HG03342 (cell line): ENCODE results near the gene CX3CR1.
"Not testable (repeated sequence)": the region's sequence is repeated elsewhere in the genome, so short reads cannot be mapped to it uniquely, and the experiment has no call there.

ENCODE experiments used
- ATAC-seq: cut with Tn5 transposase; IDR thresholded peaks from one replicate; pipeline ENCODE4 v1.9.1; 2021; ENCODE audit warnings: mild to moderate bottlenecking, moderate library complexity; ENCODE audit not compliant: unreplicated experiment

CX3CR1 gene, protein sequence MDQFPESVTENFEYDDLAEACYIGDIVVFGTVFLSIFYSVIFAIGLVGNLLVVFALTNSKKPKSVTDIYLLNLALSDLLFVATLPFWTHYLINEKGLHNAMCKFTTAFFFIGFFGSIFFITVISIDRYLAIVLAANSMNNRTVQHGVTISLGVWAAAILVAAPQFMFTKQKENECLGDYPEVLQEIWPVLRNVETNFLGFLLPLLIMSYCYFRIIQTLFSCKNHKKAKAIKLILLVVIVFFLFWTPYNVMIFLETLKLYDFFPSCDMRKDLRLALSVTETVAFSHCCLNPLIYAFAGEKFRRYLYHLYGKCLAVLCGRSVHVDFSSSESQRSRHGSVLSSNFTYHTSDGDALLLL

DNA sequence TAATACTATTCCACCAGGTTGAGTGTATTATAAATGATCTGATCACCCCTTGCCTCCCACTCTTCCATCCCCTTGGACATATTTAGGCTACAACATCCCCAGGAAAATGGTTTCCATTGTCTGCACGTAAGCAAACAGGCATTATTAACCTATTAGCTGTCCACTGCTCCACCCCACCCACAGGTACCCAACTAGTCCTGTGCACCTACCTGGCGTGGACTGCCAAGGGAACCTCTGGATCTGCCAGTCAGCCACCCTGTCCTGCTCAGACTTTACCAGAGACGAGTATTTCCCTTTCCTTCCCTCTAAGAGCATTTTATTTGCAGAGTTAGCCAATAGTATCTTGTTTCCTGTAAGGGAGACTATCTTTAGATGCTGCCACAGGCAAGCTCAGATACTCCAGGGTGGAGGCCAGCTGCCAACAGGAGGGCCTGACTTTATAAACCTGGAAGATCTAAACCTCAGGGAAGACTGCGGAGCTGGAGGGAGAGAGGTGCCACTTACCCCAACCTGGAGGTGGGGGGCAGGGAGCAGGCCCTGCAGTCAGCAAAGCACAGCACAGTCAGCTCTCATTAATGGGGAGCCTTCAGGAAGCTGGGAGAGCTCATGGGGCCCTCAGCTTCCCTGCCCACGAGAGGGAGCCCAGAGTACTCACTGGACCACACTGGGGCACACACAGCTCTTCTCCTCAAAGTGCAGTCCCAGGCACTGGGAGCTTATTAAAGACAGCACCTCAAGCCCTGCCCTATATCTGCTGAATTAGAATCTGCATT, at the start of gene CX3CR1:
Gene CX3CR1, minus strand, starts transcription at position 292 of the 773 bp plus-strand sequence. CDS start 13,527 bp downstream, outside the sequence.
- no peak for ATAC-seq

DNA sequence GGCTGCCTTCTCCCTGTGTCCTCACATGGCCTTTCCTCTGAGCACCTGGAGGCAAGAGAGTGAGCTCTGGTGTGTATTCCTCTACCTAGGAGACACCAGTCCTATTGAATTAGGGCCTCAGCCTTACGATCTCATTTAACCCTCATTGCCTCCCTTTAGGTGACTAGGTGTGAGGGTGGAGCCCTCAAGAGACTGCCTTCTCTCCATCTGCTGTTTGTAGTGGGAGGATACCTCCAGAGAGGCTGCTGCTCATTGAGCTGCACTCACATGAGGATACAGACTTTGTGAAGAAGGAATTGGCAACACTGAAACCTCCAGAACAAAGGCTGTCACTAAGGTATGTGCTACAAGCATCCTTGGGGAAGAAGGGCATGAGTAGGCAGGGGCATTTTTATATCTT, 49.7 kb upstream of the CX3CR1 start, which contains the start of gene CCR8:
Gene CCR8, plus strand, starts transcription at position 217 of the 400 bp plus-strand sequence. CDS start 2,623 bp downstream, outside the sequence.
- ATAC-seq = no peak

DNA sequence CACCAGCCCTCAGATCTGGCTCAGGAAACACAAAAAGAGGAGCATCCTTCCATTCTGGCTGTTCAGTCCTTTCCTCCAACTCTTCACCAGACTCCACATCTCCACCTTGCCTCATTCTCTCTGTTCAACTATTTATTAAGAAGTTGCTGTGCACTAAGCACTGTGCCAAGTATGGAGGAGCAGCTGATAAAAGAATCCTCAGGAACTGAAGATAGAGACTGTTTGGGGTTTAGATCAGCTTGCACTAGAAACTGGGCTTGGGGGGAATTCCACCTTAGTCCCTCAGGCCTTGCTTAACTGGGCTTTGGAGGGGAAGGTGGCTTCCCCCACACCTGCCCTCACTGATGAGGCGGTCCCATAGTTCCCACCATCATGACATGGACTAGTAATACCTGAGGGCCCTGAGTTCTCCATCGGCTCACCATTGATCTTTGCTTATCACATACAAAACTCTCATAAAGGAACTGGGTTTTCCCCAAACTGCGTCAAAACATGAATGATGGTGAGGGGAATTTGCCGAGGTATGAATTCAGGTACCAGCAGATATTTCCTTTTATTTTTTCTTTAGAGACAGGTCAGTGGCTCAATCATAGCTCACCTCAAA, 48.0 kb upstream of the CX3CR1 start:
- ATAC-seq = peak; percentile 66

DNA sequence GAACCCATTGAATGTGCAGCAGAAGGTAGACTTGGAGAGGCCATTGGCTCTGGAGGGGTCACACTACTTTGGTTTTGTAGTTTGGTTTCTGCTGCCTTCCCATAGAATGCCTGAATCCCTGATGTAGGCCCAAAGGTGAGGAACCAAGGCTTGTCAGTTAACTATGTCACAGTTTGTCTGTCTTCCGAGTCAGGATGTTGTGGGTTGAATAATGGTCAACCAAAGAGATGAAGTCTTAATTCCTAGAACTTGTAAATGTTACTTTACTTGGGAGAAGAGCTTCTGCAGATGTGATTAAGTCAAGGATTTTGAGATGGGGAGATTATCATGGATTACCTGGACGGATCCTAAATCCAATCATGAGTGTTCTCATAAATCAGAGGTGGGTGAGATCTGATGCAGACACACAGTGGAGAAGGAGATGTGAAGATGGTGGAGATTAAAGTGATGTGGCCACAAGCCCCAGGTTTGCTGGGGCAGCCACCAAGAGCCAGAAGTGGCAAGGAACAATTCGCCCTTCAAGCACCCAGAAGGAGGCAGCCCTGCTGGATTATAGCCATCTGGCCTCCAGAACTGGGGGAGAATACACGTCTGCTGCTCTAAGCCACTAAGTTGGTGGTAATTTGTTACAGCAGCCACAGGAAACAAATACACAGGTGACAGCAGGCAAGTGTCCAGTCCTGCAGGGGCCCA, 47.4 kb upstream of the CX3CR1 start:
- no peak for ATAC-seq

DNA sequence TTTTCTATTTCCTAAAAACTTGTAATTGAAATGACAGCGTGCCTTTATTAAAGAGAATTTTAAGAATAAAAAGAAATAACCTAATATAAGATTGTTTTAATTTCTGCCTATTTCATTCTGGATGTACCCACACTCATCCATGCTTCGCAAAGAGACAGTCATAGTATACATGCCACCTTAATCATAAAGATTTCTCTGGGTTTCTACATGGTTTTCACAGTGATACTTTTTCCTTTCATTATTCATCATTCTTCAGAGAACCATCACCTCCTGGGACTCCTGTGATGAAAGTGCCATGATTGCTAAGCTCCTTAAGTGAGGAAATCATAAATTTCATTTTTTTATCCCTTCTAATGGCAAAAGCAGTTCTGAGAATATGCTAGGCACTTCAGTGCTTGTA, 45.4 kb upstream of the CX3CR1 start:
- ATAC-seq = no peak

DNA sequence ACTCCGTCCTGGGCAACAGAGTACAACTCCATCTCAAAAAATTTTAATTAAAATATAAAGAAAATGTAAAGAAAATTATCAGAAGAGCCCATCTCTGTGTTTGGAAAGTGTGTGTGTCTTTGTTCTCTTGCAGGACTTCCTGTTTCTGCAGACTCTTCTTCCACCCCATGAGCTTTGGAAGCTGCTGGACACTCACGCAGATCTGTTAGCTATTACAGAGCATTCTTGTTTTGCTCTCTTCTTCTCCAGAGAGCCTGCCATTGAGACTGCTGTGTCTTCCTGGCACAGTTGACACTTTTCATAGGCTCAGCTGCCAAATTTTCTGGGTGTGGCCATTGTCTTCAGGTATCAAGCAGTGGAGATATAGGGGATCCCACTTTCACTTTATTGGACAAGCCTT, 43.7 kb upstream of the CX3CR1 start:
- no peak for ATAC-seq

DNA sequence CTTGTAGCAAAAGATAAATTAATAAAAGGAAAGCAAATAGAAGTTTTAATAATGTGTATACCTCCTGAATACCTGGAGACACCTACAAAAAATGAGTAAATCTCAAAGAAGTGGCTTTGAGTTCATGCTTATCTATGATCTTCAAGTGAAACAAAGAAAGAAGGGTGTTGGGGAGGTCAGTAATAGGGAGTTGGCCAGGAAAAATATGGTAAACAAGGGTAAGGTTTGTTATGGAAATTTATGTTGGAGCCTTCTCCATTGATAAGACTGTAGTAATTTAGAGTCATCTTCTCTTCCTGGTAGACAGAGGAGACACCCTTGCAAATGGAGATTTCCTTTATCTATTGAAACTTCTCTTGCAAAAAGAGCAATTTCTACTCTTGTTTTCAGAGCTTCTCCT, 43.1 kb upstream of the CX3CR1 start:
- no peak for ATAC-seq

DNA sequence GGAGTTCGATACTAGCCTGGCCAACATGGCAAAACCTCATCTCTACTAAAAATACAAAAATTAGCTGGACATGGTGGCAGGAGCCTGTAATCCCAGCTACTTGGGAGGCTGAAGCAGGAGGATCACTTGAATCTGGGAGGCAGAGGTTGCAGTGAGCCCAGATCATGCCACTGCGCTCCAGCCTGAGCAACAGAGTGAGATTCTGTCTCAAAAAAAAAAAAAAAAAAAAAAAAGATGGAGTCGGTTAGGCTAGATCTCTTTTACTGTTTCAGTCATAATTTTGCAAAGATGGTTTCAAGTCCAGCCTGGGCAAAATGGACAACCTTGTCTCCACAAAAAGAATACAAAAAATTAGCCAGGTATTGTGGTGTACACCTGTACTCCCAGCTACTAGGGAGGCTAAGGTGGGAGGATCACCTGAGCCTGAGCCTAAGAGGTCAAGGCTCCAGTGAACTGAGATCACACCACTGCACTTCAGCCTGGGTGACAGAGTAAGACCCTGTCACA, 42.4 kb upstream of the CX3CR1 start:
- not testable (repeated sequence) for ATAC-seq

DNA sequence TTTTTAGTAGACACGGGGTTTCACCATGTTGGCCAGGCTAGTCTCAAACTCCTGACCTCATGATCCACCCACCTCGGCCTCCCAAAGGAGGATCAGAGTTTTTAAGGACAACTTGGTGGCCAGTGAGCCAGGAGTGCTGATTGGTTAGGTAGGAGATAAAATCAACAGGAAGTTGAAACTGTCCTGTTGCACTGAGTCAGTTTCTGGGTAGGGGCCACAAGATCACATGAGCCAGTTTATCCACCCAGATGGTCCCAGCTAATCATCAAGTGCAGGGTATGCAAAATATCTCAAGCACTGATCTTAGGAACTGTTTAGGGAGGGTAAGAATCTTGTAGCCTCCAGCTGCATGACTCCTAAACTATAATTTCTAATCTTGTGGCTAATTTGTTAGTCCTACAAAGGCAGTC, 41.7 kb upstream of the CX3CR1 start:
- not testable (repeated sequence) for ATAC-seq

DNA sequence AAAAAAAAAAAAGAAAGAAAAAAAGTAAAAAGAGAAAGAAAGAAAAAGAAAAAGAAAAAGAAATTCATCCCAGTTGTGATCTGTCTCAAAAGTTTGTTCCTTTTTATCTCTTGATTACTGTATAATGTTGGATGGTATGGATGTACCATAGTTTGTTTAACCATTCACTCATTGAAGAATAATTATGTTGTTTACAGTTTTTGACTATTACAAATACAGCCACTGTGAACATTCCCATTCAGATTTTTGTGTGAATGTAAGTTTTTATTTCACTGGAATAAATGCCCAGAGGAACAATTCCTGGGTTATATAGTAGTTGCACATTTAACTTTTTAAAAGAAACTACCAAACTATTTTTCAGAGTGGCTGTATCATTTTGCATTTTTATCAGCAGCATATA, 39.4 kb upstream of the CX3CR1 start:
- no peak for ATAC-seq

DNA sequence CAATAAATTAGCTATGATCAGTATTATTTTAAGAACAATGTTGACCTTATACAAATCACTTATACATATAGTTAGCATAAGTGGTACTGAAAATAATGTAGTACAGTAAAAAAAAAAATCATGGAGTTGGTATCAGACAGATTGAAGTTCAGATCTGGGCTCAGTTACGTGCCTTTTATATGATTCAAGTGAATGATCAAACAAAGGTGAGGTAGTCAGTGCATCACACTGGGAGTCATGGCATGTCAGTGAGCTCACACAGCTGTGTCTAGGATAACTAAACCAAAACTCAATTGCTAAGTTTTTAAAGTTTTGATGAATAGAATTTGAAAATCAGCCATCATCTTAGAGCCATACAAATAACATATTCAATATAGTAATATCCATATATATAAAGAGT, 38.5 kb upstream of the CX3CR1 start:
- ATAC-seq = no peak

DNA sequence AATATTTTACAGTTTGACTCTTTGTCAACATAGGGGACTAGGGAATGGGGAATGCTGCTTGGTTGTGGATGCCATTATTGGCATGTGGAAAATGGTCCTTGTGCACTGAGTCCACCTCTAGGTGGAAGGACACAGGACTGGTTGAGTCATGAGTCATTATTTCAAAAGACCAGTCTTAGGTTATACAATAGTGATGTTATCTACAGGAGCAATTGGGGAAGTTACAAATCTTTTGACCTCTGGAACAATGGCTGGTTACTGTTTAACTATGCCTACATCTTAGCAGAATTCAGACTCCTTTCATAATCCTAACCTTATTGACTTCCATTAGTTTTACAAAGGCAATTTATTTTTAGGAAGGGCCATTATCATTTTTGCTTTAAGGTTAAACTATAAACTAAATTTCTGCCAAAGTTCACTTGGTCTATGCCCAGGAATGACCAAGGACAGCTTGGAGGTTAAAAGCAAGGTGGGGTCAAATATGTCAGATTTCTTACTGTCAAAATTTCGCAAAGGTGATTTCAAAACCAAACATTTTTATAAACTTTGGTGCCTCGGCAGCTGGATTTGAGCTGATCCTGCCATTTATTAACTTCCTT, 37.8 kb upstream of the CX3CR1 start:
- ATAC-seq = no peak

DNA sequence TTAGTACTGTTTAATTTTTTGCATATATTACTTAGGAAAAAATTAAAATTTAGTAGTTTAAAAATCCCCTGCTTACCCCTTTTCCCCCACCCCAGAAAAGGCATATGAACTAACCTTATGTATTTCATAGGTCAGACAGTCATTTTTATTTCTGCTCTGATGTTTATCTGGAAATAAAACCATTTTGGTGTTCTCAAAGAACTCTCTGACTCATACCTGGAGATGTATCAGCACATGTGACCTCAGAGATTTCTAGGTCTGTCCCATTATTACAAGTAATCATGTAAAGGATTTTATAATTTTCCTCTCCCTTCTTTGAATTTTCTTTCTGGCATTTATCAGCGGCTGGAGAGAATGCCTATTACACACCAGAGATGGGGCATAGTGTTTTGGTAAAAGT, 35.6 kb upstream of the CX3CR1 start:
- no peak for ATAC-seq

DNA sequence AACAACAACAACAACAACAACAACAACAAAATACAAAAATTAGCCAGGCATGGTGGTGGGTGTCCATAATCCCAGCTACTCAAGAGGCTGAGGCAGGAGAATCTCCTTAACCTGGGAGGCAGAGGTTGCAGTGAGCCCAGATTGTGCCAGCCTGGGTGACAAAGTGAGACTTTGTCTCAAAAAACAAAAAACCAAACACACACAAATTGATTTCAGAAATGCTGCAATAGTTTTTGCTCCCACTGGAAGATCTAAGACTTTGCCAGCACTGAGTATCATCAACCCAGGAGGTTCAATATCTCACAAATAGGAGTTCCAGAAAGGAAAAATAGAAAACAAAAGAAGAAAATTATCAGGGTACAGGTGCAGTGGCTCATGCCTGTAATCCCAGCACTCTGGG, 33.5 kb upstream of the CX3CR1 start:
- no peak for ATAC-seq

DNA sequence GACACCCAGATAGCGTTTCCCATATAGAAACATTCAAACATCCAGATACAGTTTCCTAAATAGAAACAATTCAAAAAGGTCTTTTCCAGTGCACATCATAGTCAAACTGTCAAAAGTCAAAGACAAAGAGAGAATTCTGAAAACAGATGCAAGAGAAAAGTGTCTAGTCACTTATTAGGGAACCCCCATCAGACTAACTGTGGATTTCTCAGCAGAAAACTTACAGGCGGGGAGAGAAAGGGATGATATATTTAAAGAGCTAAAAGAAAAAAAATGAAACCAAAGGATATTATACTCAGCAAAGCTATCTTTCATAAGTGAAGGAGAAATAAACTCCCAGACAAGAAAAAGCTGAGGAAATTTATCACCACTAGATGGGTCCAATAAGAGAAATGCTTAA, 22.3 kb upstream of the CX3CR1 start:
- no peak for ATAC-seq

DNA sequence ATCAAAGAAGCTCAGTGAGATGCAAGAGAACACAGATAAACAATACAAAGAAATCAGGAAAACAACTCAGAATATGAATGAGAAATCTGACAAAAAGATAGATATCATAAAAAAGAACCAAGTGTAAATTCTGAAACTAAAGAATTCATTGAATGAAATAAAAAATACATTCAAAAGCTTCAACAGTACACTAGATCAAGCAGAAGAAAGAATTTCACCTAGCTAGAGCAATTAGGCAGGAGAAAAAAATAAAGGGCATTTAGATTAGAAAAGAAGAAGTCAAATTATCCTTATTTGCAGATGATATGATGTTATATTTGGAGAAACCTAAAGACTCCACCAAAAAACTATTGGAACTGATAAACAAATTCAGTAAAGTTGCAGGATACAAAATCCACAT, 19.4 kb upstream of the CX3CR1 start:
- ATAC-seq = no peak

DNA sequence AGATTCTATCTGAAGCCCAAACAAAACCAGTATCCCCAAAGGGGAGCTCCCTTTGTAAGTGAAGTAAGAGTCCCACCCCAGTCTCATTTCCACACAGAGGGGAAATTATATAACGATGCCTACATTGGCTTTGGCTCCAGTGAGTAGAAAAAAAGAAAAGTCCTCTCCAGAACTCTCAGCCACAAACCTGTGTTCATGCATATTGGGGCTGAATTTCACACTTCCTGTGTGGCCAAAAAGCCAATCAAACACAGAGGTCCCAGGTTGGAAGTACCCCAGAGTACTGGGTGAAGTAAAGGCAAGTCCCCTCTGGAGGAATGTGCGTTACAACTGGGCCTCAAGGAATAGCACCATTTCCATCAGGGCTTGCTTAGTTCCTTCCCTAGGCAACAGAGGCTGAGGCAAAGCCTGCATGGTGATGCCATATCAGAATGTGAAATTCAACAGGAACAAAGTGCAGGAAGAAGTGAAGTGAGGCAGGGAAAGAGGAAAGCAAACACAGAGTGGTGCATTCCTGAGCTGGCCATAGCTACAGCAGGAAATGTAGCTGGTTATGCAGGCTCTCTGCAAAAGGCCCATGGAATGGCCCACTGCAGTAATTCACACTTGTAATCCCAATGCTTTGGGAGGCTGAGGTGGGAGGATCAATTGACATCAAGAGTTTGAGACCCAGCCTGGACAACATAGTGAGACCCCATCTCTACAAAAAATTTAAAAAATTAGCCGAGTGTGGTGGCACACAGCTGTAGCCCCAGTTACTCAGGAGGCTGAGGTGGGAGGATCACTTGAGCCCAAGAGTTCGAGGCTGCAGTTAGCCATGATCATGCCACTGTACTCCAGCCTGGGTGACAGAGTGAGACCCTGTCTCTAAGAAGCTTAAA, 16.6 kb upstream of the CX3CR1 start:
- no peak for ATAC-seq

DNA sequence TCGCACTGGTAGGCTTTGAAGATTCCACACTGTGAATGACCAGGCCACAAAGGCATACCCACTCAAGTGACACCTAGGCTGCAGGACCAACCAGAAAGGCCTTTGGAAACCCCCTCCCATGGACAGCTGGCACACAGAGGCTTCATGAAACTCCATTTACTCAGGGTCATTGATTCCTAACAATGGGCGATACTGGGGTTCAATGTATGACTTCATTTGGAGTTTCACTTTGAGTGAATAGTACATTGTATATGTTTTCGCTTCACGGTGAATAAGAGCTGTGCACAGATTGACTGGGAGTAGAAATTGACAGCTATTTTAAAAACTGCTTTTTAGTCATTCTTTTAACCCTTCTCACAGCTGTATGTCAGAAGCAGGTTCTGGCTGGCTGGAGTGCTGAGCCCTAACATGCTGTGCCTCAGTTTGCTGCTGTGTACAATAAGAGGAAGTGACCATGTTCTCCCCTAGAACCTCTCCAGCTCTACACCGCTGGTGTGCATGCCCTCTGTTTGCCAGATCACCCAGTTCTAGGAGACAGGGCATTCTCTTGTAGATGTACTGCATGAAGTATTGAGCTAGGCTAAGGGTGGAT, 15.4 kb upstream of the CX3CR1 start:
- ATAC-seq = peak; percentile 84
